ENCODE results near the gene MAEL.

- no peak for TF ChIP-seq CTCF (conservative IDR thresholded peaks at IDR 0.05; ENCODE audit: low read depth, low read length)
- no peak for TF ChIP-seq EZH2 (IDR thresholded peaks at IDR 0.05; ENCODE audit: low read length, unreplicated experiment)
Measured at GRCh38 chr1:166944186-166944967, 44.7 kb upstream of the MAEL start.
